GM13977 (cell line): ENCODE results near the gene RALGPS2.
"Not testable (repeated sequence)": the region's sequence is repeated elsewhere in the genome, so short reads cannot be mapped to it uniquely, and the experiment has no call there.

Source experiments
- DNase-seq: peaks from one replicate; pipeline ENCODE4 v3.0.0; 2012; ENCODE audit warnings: low spot score
- in situ Hi-C: fragments of 300-500 bp; cut with MboI; formaldehyde crosslinking; loops from one replicate; pipeline ENCODE4 v1.12.0; 2022; ENCODE audit warnings: low sequenced_read_pairs, low pct_unique_long_range_greater_than_20kb, mixed read lengths, inconsistent platforms; ENCODE audit not compliant: unreplicated experiment
- TF ChIP-seq, protein P1 (sequence below): IDR thresholded peaks from 2 replicates; pipeline ENCODE4 v1.5.1; 2012; ENCODE audit warnings: mild to moderate bottlenecking, control low read depth; ENCODE audit not compliant: insufficient read depth; ENCODE audit errors: extremely low read depth, missing control alignments

The RALGPS2 gene

GRCh38 chr1:178743801-178744200 lies 18.8 kb downstream of the RALGPS2 start:
- no peak for DNase-seq
- in situ Hi-C loops, result no loop called here
- TF ChIP-seq, protein P1, sequence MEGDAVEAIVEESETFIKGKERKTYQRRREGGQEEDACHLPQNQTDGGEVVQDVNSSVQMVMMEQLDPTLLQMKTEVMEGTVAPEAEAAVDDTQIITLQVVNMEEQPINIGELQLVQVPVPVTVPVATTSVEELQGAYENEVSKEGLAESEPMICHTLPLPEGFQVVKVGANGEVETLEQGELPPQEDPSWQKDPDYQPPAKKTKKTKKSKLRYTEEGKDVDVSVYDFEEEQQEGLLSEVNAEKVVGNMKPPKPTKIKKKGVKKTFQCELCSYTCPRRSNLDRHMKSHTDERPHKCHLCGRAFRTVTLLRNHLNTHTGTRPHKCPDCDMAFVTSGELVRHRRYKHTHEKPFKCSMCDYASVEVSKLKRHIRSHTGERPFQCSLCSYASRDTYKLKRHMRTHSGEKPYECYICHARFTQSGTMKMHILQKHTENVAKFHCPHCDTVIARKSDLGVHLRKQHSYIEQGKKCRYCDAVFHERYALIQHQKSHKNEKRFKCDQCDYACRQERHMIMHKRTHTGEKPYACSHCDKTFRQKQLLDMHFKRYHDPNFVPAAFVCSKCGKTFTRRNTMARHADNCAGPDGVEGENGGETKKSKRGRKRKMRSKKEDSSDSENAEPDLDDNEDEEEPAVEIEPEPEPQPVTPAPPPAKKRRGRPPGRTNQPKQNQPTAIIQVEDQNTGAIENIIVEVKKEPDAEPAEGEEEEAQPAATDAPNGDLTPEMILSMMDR, result no peak

DNA sequence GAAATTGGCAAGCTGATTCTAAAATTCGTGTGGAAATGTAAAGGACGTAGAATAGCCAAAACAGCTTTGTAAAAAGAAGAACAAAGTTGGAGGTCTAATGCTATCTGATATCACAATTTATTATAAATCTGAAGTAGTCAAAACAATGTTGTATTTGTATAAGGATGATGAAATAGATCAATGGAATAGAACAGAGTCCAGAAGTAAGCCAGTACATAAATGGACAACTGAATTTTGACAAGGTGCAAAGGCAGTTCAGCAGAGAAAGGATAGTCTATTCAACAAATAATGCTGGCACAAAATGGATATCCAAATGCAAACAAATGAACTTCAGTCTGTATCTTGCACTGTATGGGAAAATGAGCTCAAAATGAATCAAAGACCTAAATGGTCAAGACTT lies 20.2 kb downstream of the RALGPS2 start:
- no peak for DNase-seq
- in situ Hi-C loops, result no loop called here
- TF ChIP-seq, protein P1, result no peak

- DNase-seq, result no peak
- in situ Hi-C loops, result no loop called here
- TF ChIP-seq, protein P1, result no peak
These were observed 21.3 kb downstream of the RALGPS2 start for GRCh38 chr1:178746345-178746744.

GRCh38 chr1:178747361-178747760 lies 22.3 kb downstream of the RALGPS2 start:
- DNase-seq, in situ Hi-C loops: not testable (repeated sequence)

DNA sequence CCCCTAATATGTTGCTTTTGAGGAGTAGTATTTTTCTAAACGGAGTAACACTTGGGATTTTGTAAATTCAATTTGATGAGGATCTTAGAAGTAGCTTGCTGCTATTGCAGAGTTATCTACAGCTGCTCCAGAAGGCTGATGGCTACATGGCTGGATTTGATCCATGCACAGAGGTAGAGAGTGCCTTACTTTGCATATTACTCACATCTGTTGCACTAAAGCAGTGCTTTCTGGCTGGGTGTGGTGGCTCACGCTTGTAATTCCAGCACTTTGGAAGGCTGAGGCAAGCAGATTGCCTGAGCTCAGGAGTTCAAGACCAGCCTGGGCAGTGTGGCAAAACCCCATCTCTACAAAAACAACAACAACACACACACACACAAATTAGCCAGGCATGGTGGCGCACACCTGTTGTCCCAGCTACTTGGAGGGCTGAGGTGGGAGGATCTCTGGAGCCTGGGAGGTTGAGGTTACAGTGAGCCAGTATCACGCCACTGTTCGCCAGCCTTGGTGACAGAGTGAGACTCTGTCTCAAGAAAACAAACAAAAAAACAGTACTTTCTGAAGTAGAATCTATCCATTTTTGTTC lies 24.6 kb downstream of the RALGPS2 start:
- no peak for DNase-seq
- in situ Hi-C loops, result loop anchor here (25.0 kb wide), 1 partner anchor 263 kb away; no protein-coding TSS in a partner anchor
- TF ChIP-seq, protein P1, result no peak

- in situ Hi-C loops, result loop anchor here (25.0 kb wide), 1 partner anchor 261 kb away; no protein-coding TSS in a partner anchor
- TF ChIP-seq, protein P1, result no peak
- DNase-seq, result no peak
These were observed 26.0 kb downstream of the RALGPS2 start for GRCh38 chr1:178751046-178751445.

GRCh38 chr1:178752891-178753290 lies 27.8 kb downstream of the RALGPS2 start:
- in situ Hi-C loops, result loop anchor here (25.0 kb wide), 1 partner anchor 259 kb away; no protein-coding TSS in a partner anchor
- no peak for DNase-seq
- TF ChIP-seq, protein P1, result no peak

GRCh38 chr1:178754655-178755256 lies 29.7 kb downstream of the RALGPS2 start:
- in situ Hi-C loops, result loop anchor here (25.0 kb wide), 1 partner anchor 258 kb away; no protein-coding TSS in a partner anchor
- DNase-seq, result not testable (repeated sequence)
